Omental fat pad (tissue), 4 donors: ENCODE measurements around the gene PPP2R2D. TPM values are rescaled to one million over a fixed set of nuclear protein-coding genes. Genes with fewer than 3 reads are reported as not detected.

Experiments
- ATAC-seq: fragments of 150-250 bp; one replicate; pipeline ENCODE4 v1.9.1; 2016; ENCODE audit warnings: mild to moderate bottlenecking, moderate library complexity; ENCODE audit not compliant: low FRiP score
- DNase-seq: peaks from one replicate; pipeline ENCODE4 v3.0.0-alpha.2; 2019; ENCODE audit warnings: low spot score
- CTCF ChIP-seq, 3 donors: fragments of 450-650 bp; IDR thresholded peaks; one replicate each; pipeline ENCODE4 v1.5.1; 2016 to 2017; ENCODE audit warnings: antibody characterized with exemption in 3 of 3, mild to moderate bottlenecking in 3 of 3, moderate library complexity in 2 of 3
- total RNA-seq, 4 donors: library from RNA; depleted of rRNA; stranded (reverse); fragments of >200 nt; gene quantifications; one replicate each; pipeline ENCODE4 v1.1.0, GENCODE V29; 2016

PPP2R2D gene
- total RNA-seq, 4 donors from 2014 or later: 25.0 to 33.7 (median 28.7) TPM

- ATAC-seq (no peak), DNase-seq (no peak)
- TF ChIP-seq CTCF (IDR thresholded peaks at IDR 0.05): no peak
Observed at GRCh38 chr10:131954356-131954965, 53.7 kb downstream of the PPP2R2D start.

- ATAC-seq: no peak
- TF ChIP-seq CTCF (IDR thresholded peaks at IDR 0.05): no peak
- no peak for DNase-seq
Observed at GRCh38 chr10:131955591-131956340, 55.0 kb downstream of the PPP2R2D start.

- TF ChIP-seq CTCF (IDR thresholded peaks at IDR 0.05): no peak
- DNase-seq (no peak), ATAC-seq (no peak)
Observed at GRCh38 chr10:131959841-131960240, 59.0 kb downstream of the PPP2R2D start.

- ATAC-seq: no peak
- no peak for DNase-seq
Observed at GRCh38 chr10:131960631-131961046, 59.8 kb downstream of the PPP2R2D start.

GRCh38 chr10:131961047-131961776 is 60.4 kb downstream of the PPP2R2D start:
- DNase-seq (no peak), ATAC-seq (no peak)
- TF ChIP-seq CTCF (IDR thresholded peaks at IDR 0.05): no peak

More at GRCh38 chr10:131960631-131961046, 59.8 kb downstream of the PPP2R2D start:
- no peak for TF ChIP-seq CTCF (IDR thresholded peaks at IDR 0.05)

DNA sequence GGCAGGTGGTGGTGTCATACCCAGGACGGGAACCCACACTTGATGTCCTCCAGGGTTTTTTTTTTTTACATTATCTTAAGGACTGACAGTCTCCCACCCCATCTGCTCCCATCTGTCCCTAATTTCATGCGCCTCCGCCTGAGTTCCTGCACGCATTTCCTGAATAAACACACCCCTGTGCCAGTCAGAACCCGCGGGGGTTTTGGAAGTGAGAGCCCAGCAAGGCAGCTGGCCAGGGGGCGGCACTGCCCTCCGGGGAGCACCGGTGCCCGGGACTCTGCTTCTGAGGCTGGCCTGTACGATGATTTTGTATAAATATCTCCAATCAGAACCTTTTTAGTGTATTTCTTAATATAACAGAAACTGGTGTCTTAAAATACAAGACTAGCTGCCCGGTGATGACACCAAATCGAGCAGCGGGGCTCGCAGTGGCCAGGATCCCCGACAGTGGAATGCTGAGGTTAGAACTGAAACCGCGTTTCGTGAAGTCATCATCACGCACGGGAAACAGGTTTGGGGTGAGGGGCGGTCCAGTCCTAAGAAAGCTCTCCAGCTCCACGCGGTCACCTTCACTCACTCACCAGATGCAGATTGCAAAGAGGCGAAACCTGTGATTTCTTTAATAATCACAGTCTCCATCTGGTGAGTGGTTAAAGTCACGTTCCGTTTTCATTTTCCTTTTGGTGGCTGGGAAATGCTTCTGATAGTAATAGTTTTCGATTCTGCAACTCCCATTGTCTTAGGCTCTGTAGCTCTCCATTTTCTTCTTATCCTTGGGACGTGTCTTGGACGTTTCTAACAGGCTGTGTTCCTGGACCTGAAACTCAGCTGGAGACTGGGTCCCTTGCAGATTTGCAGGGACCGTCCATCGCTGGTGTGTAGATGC is 61.2 kb downstream of the PPP2R2D start:
- TF ChIP-seq CTCF (IDR thresholded peaks at IDR 0.05): no peak
- ATAC-seq: no peak
- no peak for DNase-seq
